Heart left ventricle (tissue), 16 donors: ENCODE data around the gene HOXB8. TPM values are rescaled to one million over a fixed set of nuclear protein-coding genes. Genes with fewer than 3 reads are reported as not detected.

ENCODE experiments used
- ATAC-seq, 4 donors: fragments of 200-7000 bp; cut with Tn5 transposase; one replicate each; pipeline ENCODE4 v1.9.1; 2020 to 2022; ENCODE audit warnings: moderate library complexity in 4 of 4, mild to moderate bottlenecking in 3 of 4, moderate number of reproducible peaks in 1 of 4
- DNase-seq, 5 donors: peaks; one replicate each; pipeline ENCODE4 v3.0.0-alpha.2; 2020
- H3K27ac ChIP-seq, 12 donors: fragments of 200-600 bp; sonication (generic) in 4 of 12; one replicate each; pipeline versions ENCODE4 v1.5.0 to v1.8.0; 2016 to 2022; ENCODE audit warnings: mild to moderate bottlenecking in 2 of 12
- H3K27me3 ChIP-seq, 9 donors: fragments of 200-600 bp; sonication (generic) in 2 of 9; one replicate each; pipeline versions ENCODE4 v1.5.1 to v1.8.0; 2016 to 2022; ENCODE audit warnings: mild to moderate bottlenecking in 3 of 9
- H3K36me3 ChIP-seq, 9 donors: fragments of 200-600 bp; sonication (generic) in 2 of 9; one replicate each; pipeline versions ENCODE4 v1.5.0 to v1.8.0; 2018 to 2022; ENCODE audit warnings: mild to moderate bottlenecking in 2 of 9
- H3K4me1 ChIP-seq, 12 donors: fragments of 200-600 bp; sonication (generic) in 4 of 12; one replicate each; pipeline versions ENCODE4 v1.5.0 to v1.8.0; 2016 to 2022; ENCODE audit warnings: mild to moderate bottlenecking in 3 of 12
- H3K4me3 ChIP-seq, 12 donors: fragments of 200-600 bp; sonication (generic) in 4 of 12; one replicate each; pipeline versions ENCODE4 v1.5.0 to v1.8.0; 2017 to 2022; ENCODE audit warnings: mild to moderate bottlenecking in 9 of 12, moderate library complexity in 4 of 12
- H3K9me3 ChIP-seq, 12 donors: fragments of 200-600 bp; sonication (generic) in 4 of 12; one replicate each; pipeline versions ENCODE4 v1.5.0 to v1.8.0; 2016 to 2022; ENCODE audit warnings: mild to moderate bottlenecking in 1 of 12
- CTCF ChIP-seq, 12 donors: fragments of 200-600 bp; sonication (generic) in 4 of 12; IDR thresholded peaks; one replicate each; pipeline versions ENCODE4 v1.5.0 to v1.8.0; 2018 to 2022; ENCODE audit warnings: antibody characterized with exemption in 12 of 12, mild to moderate bottlenecking in 5 of 12
- POLR2A ChIP-seq, 2 donors: fragments of 450-650 bp; IDR thresholded peaks; one replicate each; pipeline ENCODE4 v1.6.1; 2017; ENCODE audit warnings: antibody characterized with exemption in 2 of 2, mild to moderate bottlenecking in 2 of 2, moderate library complexity in 2 of 2
- WGBS, 4 donors: extraction: QIAGEN DNeasy Blood & Tissue Kit in 2 of 4; methylation state at CpG; one replicate each; pipeline versions ENCODE4 v1.1.5 to v1.1.7; 2013 to 2018; 5-methylcytosine and 5-hydroxymethylcytosine counted together
- intact Hi-C, 10 donors: fragments of 100-400 bp; cut with DNase I; formaldehyde crosslinking; loops; one replicate each; pipeline versions ENCODE4 v1.11.1 to v1.14.2; 2022
- polyA plus RNA-seq, 2 donors: library from polyadenylated mRNA; stranded (reverse); fragments of 200-250 nt; gene quantifications; one replicate each; pipeline ENCODE4 v1.2.3, GENCODE V29; 2013
- total RNA-seq, 9 donors: library from RNA; depleted of rRNA in 2 of 9; stranded (reverse); fragments of >200 nt in 2 of 9; fragmentation: NEBNext Ultra II Directional in 3 of 9; extraction: Animal tissue kit (Norgen Biotek cat#: 25700) in 3 of 9; gene quantifications; one replicate each; pipeline versions ENCODE4 v1.1.0 to v1.2.4, GENCODE V29; 2016 to 2023
- donor health status: ischemic (EF 13 %, LVEDD 7.1; RV severe dilation, severe dysfunction).
- donor health status: healthy with polysubstance abuse.
- donor health status: DM: no; HTN: yes; CAD: no.
- donor health status: DM: no; HTN: no; CAD: no.
- donor health status: ischemic (EF 25% LVEDD 6.9; RV normal size, moderate dysfunction).
- donor health status: ischemic (EF 25% LVEDD 5.7; RV mildly dilated, moderate dysfunction).
- donor health status: healthy.
- donor health status: DM: yes; HTN: yes; CAD: no.
- donor health status: ischemic (EF 35%, LVEDD 5.7; RV mildly dilated, moderate dysfunction).
- donor health status: nonischemic (EF 11% LVEDD 7.7; RV severe dilation, severe dysfunction).
- donor health status: DM: yes; HTN: yes; CAD: no.
- donor health status: PGD.
- donor health status: ischemic (EF 29% LVEDD 5.4; RV normal size, mild dysfunction).
- donor health status: nonischemic (EF 23%, LVEDD 6.1; RV moderate dilation, normal function).

The HOXB8 gene
- total and polyA plus RNA-seq, 11 donors: not detected

GRCh38 chr17:48583708-48584222, 31.3 kb downstream of the HOXB8 start:
- Histone ChIP-seq H3K27ac (peak overlapping the region in 1 of 12 donors; percentile 97), H3K4me1 (peaks cover 0 to 48% (median 15%) of the 10 kb centered on the region in 12 donors), H3K4me3 (no peak overlapping the region), H3K27me3 (peaks cover 61 to 100% (median 96%) of the 10 kb centered on the region in 9 donors), H3K9me3 (no peaks in the 10 kb centered on the region), H3K36me3 (no peaks in the 10 kb centered on the region)
- TF ChIP-seq POLR2A (IDR thresholded peaks at IDR 0.05): no peak
- no peak for TF ChIP-seq CTCF (IDR thresholded peaks at IDR 0.05)
- DNase-seq (no peak), ATAC-seq (no peak)
- intact Hi-C loops: no loop called here
- WGBS, 4 donors: 47 to 68% (median 54%) methylated on average over 3 of the region's 3 CpGs

- Histone ChIP-seq H3K27ac (peak overlapping the region in 8 of 12 donors; percentile 54 to 97 (median 74)), H3K4me3 (peak overlapping the region in 2 of 12 donors; percentile 51), H3K4me1 (peaks cover 0 to 49% (median 16%) of the 10 kb centered on the region in 12 donors), H3K27me3 (peaks cover 65 to 100% (median 95%) of the 10 kb centered on the region in 9 donors), H3K9me3 (no peaks in the 10 kb centered on the region), H3K36me3 (no peaks in the 10 kb centered on the region)
- DNase-seq (no peak), ATAC-seq (no peak)
- 34 to 40% (median 36%) methylated on average over 7 of the region's 7 CpGs for WGBS, 4 donors
- intact Hi-C loops: no loop called here
- TF ChIP-seq POLR2A (IDR thresholded peaks at IDR 0.05) (no peak), CTCF (IDR thresholded peaks at IDR 0.05) (no peak)
Measured at GRCh38 chr17:48582750-48583069, 32.4 kb downstream of the HOXB8 start.

DNA sequence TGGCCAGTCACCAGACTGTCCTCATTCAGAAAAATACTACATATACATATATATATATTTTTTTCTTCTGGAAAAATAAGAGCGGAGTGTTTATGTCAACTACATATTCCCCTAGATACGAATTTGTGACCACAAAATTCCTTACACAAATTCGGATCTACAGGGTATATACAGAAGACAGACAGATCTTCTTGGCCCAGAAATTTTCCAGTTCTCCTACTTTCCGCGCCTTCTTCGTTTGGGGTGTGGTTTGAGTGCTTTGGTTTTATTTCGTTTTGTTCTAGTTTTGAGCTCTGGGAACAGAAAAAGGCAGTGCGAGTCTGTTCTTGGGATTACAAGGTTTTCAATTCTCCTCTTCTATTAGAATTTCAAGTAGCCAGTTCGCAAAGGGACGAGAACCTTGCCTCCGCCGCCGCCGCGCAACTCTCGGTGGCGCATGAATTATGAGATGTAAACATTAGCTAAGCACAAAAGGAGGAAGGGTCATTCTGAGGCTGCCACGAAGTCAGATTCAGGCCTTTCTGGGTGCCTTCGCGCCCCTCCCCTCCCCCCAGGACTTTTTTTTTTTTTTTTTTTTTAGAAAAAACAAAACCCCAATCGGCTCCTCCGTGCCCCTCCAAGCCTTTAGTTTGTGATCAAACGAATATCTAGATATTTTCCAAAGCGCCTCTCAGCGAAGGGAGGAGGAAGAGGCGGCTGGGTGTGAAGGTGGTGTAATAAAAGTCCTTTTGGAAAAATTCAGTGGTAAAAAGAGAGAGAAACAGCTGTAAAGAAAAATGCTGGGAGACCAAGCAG, 35.1 kb downstream of the HOXB8 start:
- peaks cover 66 to 100% (median 96%) of the 10 kb centered on the region in 9 donors for H3K27me3 ChIP-seq
- intact Hi-C loops: loop anchor here in 3 of 10 donors (2.0 to 5.0 kb wide), 2 partner anchors 15 to 38 kb away; no protein-coding TSS in a partner anchor
- WGBS, 4 donors: 13 to 42% (median 32%) methylated on average over 26 of the region's 26 CpGs

More for the DNA sequence above, 35.1 kb downstream of the HOXB8 start:
- Histone ChIP-seq H3K4me3 (peak overlapping the region in 1 of 12 donors; percentile 61), H3K27ac (peak overlapping the region in 6 of 12 donors; percentile 27 to 97 (median 62)), H3K9me3 (no peaks in the 10 kb centered on the region), H3K4me1 (peaks cover 0 to 41% (median 7%) of the 10 kb centered on the region in 12 donors), H3K36me3 (no peaks in the 10 kb centered on the region)
- DNase-seq (no peak), ATAC-seq (no peak)
- TF ChIP-seq POLR2A (IDR thresholded peaks at IDR 0.05) (no peak), CTCF (IDR thresholded peaks at IDR 0.05) (no peak)
